Activated CD4-positive, alpha-beta memory T cell treated with anti-CD3 and anti-CD28 coated beads, Interleukin-2, amount 10 ng/mL, durations not matched to agents 7 days and 5 days (primary cell): Measurements from ENCODE around the gene SERPINE1. TPM values are rescaled to one million over a fixed set of nuclear protein-coding genes. Genes with fewer than 3 reads are reported as not detected.

ENCODE experiments used
- CTCF ChIA-PET: fragments of 350-600 bp; sonication (Branson Sonifier 250); formaldehyde crosslinking; loops from one replicate; lab custom pipeline; 2021; ENCODE audit warnings: antibody characterized with exemption, inconsistent platforms; lab: Charles Lee
- POLR2A ChIA-PET: fragments of 350-600 bp; sonication (Branson Sonifier 250); formaldehyde crosslinking; loops from one replicate; lab custom pipeline; 2021; ENCODE audit warnings: antibody characterized with exemption; lab: Charles Lee
- DNase-seq: peaks from one replicate; pipeline ENCODE4 v3.0.0-alpha.2; 2020
- H3K27ac Mint-ChIP-seq: one replicate; pipeline ENCODE4 v1.8.0; 2021; ENCODE audit warnings: mild to moderate bottlenecking, mixed read lengths
- H3K27me3 Mint-ChIP-seq: one replicate; pipeline ENCODE4 v1.8.0; 2021; ENCODE audit warnings: mixed read lengths
- H3K36me3 Mint-ChIP-seq: one replicate; pipeline ENCODE4 v1.8.0; 2021; ENCODE audit warnings: low read depth, mixed read lengths
- H3K4me1 Mint-ChIP-seq: one replicate; pipeline ENCODE4 v1.8.0; 2021; ENCODE audit warnings: mixed read lengths
- H3K4me3 Mint-ChIP-seq: one replicate; pipeline ENCODE4 v1.8.0; 2021; ENCODE audit warnings: mild to moderate bottlenecking, mixed read lengths
- H3K9me3 Mint-ChIP-seq: one replicate; pipeline ENCODE4 v1.8.0; 2021; ENCODE audit warnings: mixed read lengths
- total RNA-seq, 2 experiments: library from RNA; stranded (reverse); gene quantifications; one replicate each; pipeline ENCODE4 v1.2.3, GENCODE V29; 2021

SERPINE1 gene
- total RNA-seq, 2 experiments from 2014 or later, result 0.23 to 0.28 TPM

- no peaks in the 10 kb centered on the region for H3K9me3 Mint-ChIP-seq
- POLR2A ChIA-PET, result interaction anchor here (1.0 to 1.5 kb wide), 3 partner anchors 63 to 280 kb away, joined by 3 to 4 read pairs (median 3); partner anchors contain the start of genes PLOD3, SRRT, TRIM56 and ZNHIT1
- CTCF ChIA-PET, result interaction anchor here (0.7 to 5.3 kb wide), 7 partner anchors 11 to 90 kb away, joined by 3 to 55 read pairs (median 8); partner anchors contain the start of genes FIS1, PLOD3, VGF and ZNHIT1
- H3K4me3 Mint-ChIP-seq, result peak overlapping the region; percentile 79
- peaks cover 16% of the 10 kb centered on the region for H3K4me1 Mint-ChIP-seq
- peaks cover 15% of the 10 kb centered on the region for H3K36me3 Mint-ChIP-seq
- H3K27ac Mint-ChIP-seq, result no peak overlapping the region
- H3K27me3 Mint-ChIP-seq, result peaks cover 8% of the 10 kb centered on the region
- DNase-seq, result no peak
These were observed 27.8 kb downstream of the SERPINE1 start for GRCh38 chr7:101154693-101155102.

GRCh38 chr7:101155303-101155702 is 28.4 kb downstream of the SERPINE1 start:
- DNase-seq, result no peak
- Mint-ChIP-seq H3K4me3 (peak overlapping the region; percentile 79), H3K27ac (no peak overlapping the region), H3K27me3 (peaks cover 6% of the 10 kb centered on the region), H3K4me1 (peaks cover 16% of the 10 kb centered on the region), H3K9me3 (no peaks in the 10 kb centered on the region), H3K36me3 (peaks cover 20% of the 10 kb centered on the region)
- ChIA-PET POLR2A (interaction anchor here (1.1 to 1.5 kb wide), 2 partner anchors 63 to 70 kb away, joined by 3 to 4 read pairs; partner anchors contain the start of genes PLOD3, TRIM56 and ZNHIT1), CTCF (interaction anchor here (0.6 to 5.3 kb wide), 10 partner anchors 10 to 243 kb away, joined by 3 to 47 read pairs (median 5); partner anchors contain the start of genes FIS1, PLOD3, VGF and ZNHIT1)

GRCh38 chr7:101156277-101156676 is 29.4 kb downstream of the SERPINE1 start:
- Mint-ChIP-seq H3K27me3 (peaks cover 6% of the 10 kb centered on the region), H3K9me3 (no peaks in the 10 kb centered on the region), H3K27ac (peak overlapping the region; percentile 16), H3K36me3 (peaks cover 24% of the 10 kb centered on the region), H3K4me1 (peaks cover 16% of the 10 kb centered on the region), H3K4me3 (no peak overlapping the region)
- CTCF ChIA-PET, result interaction anchor here (0.6 to 5.3 kb wide), 8 partner anchors 9 to 134 kb away, joined by 3 to 47 read pairs (median 8); partner anchors contain the start of genes PLOD3, VGF and ZNHIT1
- no peak for DNase-seq
- POLR2A ChIA-PET, result interaction anchor here (1.0 to 1.5 kb wide), 2 partner anchors 9 to 71 kb away, joined by 4 read pairs; partner anchors contain the start of gene TRIM56

GRCh38 chr7:101156866-101157589 is 30.1 kb downstream of the SERPINE1 start:
- no peak overlapping the region for H3K27ac Mint-ChIP-seq
- ChIA-PET CTCF (interaction anchor here (0.6 to 5.3 kb wide), 10 partner anchors 9 to 268 kb away, joined by 3 to 47 read pairs (median 4); partner anchors contain the start of genes UFSP1 and VGF), POLR2A (interaction anchor here (0.7 kb wide), 1 partner anchor 26 kb away, joined by 4 read pairs; no protein-coding TSS in a partner anchor)
- H3K27me3 Mint-ChIP-seq, result peaks cover 6% of the 10 kb centered on the region
- H3K36me3 Mint-ChIP-seq, result peaks cover 27% of the 10 kb centered on the region
- no peak overlapping the region for H3K4me3 Mint-ChIP-seq
- DNase-seq, result no peak
- no peaks in the 10 kb centered on the region for H3K9me3 Mint-ChIP-seq
- H3K4me1 Mint-ChIP-seq, result peaks cover 16% of the 10 kb centered on the region

GRCh38 chr7:101159696-101160674 is 33.1 kb downstream of the SERPINE1 start:
- peaks cover 22% of the 10 kb centered on the region for H3K4me1 Mint-ChIP-seq
- H3K27ac Mint-ChIP-seq, result no peak overlapping the region
- H3K4me3 Mint-ChIP-seq, result no peak overlapping the region
- H3K36me3 Mint-ChIP-seq, result peaks cover 27% of the 10 kb centered on the region
- CTCF ChIA-PET, result interaction anchor here (1.1 to 5.3 kb wide), 3 partner anchors 16 to 84 kb away, joined by 3 to 47 read pairs (median 4); no protein-coding TSS in a partner anchor
- no peaks in the 10 kb centered on the region for H3K9me3 Mint-ChIP-seq
- H3K27me3 Mint-ChIP-seq, result peaks cover 12% of the 10 kb centered on the region
- no peak for DNase-seq
- POLR2A ChIA-PET, result no interaction called here

- Mint-ChIP-seq H3K27me3 (peaks cover 21% of the 10 kb centered on the region), H3K4me3 (no peak overlapping the region), H3K27ac (no peak overlapping the region), H3K36me3 (peaks cover 31% of the 10 kb centered on the region), H3K9me3 (no peaks in the 10 kb centered on the region), H3K4me1 (peaks cover 24% of the 10 kb centered on the region)
- no peak for DNase-seq
- POLR2A ChIA-PET, result no interaction called here
- CTCF ChIA-PET, result interaction anchor here (1.1 to 1.8 kb wide), 2 partner anchors 17 to 83 kb away, joined by 3 to 4 read pairs; no protein-coding TSS in a partner anchor
These were observed 34.0 kb downstream of the SERPINE1 start for GRCh38 chr7:101160910-101161309.

- Mint-ChIP-seq H3K36me3 (peaks cover 27% of the 10 kb centered on the region), H3K9me3 (no peaks in the 10 kb centered on the region), H3K4me1 (peaks cover 25% of the 10 kb centered on the region), H3K27ac (no peak overlapping the region), H3K27me3 (peaks cover 28% of the 10 kb centered on the region), H3K4me3 (peak overlapping the region; percentile 58)
- CTCF ChIA-PET, result interaction anchor here (0.7 to 1.8 kb wide), 3 partner anchors 18 to 472 kb away, joined by 3 to 6 read pairs (median 4); no protein-coding TSS in a partner anchor
- no peak for DNase-seq
- POLR2A ChIA-PET, result no interaction called here
These were observed 35.0 kb downstream of the SERPINE1 start for GRCh38 chr7:101161692-101162471.

- H3K4me1 Mint-ChIP-seq, result peaks cover 29% of the 10 kb centered on the region
These were observed 35.8 kb downstream of the SERPINE1 start for GRCh38 chr7:101162551-101163278.

GRCh38 chr7:101163279-101164070 is 36.6 kb downstream of the SERPINE1 start:
- H3K4me3 Mint-ChIP-seq, result peak overlapping the region; percentile 71
- DNase-seq, result peak; percentile 58
- no peak overlapping the region for H3K27ac Mint-ChIP-seq
- peaks cover 33% of the 10 kb centered on the region for H3K4me1 Mint-ChIP-seq
- peaks cover 20% of the 10 kb centered on the region for H3K36me3 Mint-ChIP-seq
- peaks cover 44% of the 10 kb centered on the region for H3K27me3 Mint-ChIP-seq
- CTCF ChIA-PET, result interaction anchor here (1.1 to 1.4 kb wide), 2 partner anchors 20 to 29 kb away, joined by 4 to 5 read pairs; no protein-coding TSS in a partner anchor
- H3K9me3 Mint-ChIP-seq, result no peaks in the 10 kb centered on the region
- POLR2A ChIA-PET, result interaction anchor here (0.8 to 1.2 kb wide), 2 partner anchors 11 to 54 kb away, joined by 3 read pairs; partner anchors contain the start of gene PLOD3

More at GRCh38 chr7:101162551-101163278, 35.8 kb downstream of the SERPINE1 start:
- peaks cover 25% of the 10 kb centered on the region for H3K36me3 Mint-ChIP-seq
- H3K27me3 Mint-ChIP-seq, result peaks cover 36% of the 10 kb centered on the region
- no peaks in the 10 kb centered on the region for H3K9me3 Mint-ChIP-seq
- DNase-seq, result no peak
- CTCF ChIA-PET, result interaction anchor here (1.1 to 1.4 kb wide), 2 partner anchors 19 to 30 kb away, joined by 4 to 5 read pairs; no protein-coding TSS in a partner anchor
- no peak overlapping the region for H3K27ac Mint-ChIP-seq
- H3K4me3 Mint-ChIP-seq, result peak overlapping the region; percentile 58
- POLR2A ChIA-PET, result interaction anchor here (0.8 to 1.2 kb wide), 2 partner anchors 11 to 54 kb away, joined by 3 read pairs; partner anchors contain the start of gene PLOD3
